GM21526 (cell line): ENCODE data around the gene WDR1.

Experiments
- ATAC-seq: cut with Tn5 transposase; IDR thresholded peaks from one replicate; pipeline ENCODE4 v1.9.1; 2021; ENCODE audit warnings: moderate library complexity; ENCODE audit not compliant: unreplicated experiment, low FRiP score

Gene WDR1

DNA sequence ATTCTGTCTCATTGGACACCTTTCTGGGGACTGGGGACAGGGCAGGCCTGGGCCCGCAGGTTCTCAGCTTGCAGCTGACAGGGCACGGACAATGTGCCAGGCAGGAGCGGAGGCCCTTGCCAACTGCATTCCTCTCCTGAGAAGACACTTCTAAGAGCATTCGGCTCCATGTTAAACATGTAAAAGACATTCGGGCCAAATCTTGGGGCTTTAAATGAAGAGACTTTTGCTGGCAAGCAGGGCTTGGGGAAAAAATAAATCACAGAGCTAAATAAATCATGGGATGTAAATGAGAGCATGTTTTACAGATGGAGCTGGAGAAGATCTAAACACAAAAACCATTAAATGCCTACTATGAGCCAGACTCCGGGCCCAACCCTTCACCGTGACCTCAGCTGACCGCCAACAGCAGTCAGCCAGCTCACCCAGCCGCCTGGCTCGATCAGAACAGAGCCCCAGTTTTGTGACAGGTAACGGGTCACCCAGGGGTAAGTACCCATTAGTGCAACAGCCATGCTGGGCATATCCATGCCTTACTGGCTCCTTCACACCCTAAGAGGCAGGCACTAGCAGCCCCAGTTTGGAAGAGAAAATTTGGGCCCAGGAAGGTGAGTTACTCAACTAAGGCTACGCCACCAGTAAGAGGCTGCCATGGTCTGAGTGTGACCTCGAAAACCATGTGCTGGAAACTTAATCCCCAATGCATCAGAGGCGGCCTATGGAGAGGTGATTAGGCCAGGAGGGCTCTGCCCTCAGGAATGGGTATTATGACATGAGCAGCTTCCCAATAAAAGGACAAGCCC, 14.7 kb downstream of the WDR1 start:
- ATAC-seq: no peak

DNA sequence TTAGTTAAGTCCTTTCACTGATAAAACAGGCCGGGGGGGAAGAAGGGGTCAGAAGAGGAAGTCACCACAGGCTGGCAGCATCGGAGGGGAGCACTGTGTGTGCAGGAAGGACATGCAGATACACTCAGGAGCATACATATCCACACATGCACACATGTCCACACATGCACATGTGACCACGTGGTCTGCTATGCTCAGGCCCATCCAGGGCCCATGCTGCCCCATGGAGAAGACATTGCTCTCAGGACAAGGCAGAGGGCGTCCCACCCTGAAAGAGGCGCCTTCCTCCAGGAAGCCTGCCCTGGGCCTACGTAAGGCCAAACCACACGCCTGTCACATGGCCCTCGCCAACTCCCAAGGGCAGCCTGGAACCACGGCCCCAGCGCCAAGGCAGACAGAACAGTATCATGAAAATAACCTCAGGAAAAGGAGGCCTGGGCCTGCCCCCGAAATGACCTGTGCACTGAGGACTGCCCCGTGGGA, 15.8 kb downstream of the WDR1 start:
- ATAC-seq: no peak

DNA sequence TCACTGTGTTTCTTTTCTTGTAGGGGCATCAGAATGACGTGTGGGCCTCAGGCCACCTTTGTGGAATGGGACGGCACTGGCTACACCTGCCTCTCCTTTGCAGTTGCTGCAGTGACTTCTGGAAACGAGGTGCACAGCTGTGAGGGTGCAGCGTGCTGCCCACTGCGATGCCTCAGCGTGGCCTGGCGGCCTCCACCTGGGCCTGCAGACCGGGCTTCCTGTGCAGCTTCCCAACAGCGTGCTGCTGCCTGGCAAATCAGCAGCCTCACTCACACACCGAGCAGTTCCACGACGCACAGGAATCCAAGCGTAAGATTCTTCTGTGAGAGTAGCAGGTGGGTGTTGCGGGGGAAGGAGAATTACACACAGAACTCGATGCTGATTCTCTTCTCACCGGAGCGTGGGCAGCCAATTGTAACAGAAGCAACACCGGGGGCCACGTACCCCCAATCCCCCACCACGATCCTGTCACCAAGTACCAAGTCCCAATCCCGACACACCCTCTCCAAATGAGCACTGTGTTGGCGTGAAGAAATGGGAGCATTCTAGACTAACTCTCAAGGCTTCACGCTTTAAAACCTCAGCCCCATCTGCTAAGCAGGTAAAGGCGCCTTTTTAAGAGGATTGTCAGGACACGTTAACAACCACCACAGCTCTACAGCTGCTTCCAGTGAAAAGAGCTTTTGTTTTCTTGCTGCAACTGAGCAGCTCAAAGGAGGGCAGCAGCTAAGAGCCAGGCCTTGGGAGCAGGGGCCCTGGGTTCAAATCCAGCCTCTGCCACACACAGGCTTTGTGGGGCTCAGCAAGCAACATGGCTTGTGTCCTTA, 16.9 kb downstream of the WDR1 start:
- no peak for ATAC-seq

DNA sequence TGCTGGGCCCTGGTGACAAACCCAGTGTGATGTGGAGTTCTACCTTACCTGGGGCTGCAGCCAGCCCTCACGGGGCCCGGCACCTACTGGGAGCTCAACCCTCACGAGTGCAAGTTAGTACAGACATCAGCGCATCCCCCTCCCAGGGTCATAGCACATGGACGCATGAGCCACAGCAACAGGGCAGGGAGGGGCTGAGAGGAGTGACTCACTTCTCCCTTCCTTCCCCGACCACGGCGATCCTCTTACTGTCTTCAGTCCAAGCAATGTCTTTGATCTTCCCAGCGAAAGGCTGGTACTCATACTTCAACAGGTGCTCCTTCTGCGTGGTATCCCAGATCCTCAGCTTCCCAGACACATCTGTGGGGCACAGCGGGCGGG, 17.8 kb downstream of the WDR1 start:
- ATAC-seq: no peak

DNA sequence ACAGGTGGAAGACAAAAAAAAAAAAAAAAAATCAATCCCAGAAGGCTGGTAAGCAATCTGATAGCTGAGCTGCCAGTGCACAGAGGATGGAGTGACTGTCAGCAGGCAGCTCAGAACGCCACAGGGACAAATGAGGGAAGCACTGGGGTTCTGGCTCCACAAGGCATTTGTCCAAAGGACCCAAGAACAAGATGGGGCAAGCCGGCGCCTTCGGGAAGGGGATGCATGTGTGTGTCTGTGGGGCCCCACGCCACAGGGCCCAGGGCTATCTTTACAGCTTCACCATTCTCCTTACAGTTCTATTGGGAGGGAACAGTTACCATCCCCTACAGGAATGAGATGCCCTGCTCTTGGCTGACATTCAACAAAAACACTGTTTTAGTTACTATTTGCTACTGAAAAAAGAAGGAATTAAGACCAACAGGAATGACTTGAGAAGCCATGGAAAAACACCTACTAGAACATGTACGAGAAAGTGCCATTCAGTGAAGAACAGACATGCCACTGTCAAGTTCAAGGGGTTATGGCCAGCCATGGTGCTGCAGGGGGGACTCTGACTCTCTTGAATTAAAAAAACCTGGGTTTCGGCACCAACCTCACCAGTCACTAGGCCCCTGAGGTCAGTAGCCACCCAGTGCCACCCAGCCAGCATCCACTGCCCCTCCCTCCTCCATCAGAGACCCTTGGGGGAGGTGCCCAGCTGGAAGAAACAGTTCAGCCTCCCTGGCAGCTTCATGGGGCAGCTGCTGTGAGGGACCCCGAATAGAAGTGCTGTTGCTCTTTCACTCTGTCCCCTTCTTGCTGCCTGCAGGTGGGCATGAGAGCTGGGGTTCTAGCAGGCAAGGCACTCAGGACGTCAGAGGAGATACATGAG, 18.5 kb downstream of the WDR1 start:
- ATAC-seq: no peak

DNA sequence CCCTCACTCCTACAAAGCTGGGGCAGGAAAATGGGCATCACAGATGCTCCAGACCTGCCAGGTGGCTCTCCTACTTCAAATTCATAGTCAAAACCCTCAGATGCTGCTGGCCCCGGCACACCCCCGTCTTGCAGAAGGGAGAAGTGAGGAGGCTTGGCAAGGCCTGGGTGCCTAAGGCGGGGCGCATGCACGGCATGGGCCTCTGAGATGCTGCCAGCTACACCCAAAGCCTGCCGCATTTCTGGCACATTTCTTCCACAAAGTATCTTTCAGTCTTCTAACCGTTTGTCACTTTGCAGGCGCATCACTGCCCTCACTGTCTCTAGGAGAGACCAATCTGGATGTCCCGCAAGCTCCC, 19.6 kb downstream of the WDR1 start:
- ATAC-seq: no peak

DNA sequence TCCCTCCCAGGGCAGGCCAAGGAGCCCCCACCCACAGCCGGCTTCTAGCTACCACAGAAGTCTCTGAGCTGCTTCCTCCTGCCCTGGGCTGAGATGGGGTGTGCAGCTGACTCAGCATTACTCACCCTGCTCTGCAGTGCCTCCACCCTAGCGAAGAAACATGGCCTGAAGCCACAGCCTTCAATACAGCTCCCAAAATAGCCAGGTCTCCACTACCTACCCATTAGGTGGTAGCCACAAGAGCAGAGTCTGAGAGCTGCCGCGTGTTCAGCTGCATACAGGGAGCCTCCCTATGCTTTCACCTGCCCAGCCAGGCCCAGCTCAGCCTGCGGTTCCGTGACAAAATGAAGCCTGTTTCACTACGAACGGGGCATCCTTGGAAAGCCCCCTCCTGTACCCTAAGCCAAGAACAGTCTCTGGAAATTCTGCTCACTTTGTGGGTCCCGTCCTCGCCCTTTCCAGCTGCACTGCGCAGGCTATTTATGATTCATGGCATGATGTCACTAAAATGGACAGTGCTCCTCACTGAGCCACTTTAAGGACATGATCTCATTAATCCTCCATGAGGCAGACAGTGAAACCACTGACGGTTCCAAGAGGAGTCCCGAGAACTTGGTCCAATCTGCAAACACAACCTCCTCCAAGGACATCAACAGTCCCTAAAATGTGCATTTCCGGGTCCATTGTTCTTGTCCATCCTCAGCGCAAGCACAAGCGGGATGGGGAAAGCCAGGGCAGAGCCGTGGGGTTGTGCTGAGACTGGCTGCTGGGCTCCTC, 20.2 kb downstream of the WDR1 start:
- ATAC-seq: peak; percentile 75

DNA sequence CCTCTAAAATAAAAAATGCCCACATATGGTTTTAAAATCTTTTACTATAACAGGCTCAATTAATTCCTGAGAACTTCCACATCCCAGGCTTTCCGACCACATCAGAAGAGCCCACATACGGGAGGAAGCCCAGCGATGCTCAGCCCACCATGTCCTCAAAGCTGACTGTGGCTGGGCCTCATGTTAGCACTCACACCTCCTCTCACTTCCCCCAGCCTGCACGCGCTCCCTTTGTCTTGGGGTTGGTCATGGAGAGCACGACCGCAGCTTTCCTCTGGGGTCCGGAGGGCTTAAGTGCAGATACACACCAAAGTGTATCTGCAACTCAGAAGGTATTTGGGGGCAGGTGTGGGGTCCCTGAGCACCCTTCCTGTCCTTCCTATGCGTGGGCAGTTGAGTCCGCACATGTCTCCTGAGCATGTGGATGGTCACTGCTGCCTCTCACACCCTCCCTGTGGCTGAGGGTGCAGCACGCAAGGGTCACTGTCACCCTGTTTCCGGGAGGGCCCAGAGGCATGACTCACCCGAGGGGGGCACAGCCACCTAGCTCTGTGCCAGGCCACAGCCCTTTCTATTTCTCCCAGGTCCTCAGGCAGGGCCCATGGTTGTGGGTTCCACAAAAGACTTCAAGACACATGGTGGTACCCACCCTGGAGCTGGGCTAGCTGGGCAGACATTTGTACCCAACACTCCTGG, 21.2 kb downstream of the WDR1 start:
- no peak for ATAC-seq

DNA sequence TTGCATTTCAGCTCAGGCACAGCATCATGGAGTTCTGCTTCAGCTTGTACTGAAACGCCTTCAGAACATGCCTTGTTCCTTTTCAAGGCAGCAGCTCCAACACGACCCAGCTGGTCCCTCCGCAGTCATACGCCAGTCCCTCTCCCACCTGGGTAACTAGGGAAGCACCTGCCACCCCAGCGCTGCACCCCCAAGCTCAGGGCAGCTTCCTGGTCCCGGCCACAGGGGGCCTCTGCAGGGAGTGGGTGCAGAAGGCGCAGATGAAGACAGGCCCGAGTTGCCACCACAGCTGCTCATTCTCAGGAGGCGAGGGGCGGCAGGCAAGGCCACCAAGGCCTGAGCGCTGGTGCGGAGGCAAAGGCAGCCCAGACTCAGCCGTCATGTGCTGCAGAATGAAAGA, 21.8 kb downstream of the WDR1 start:
- no peak for ATAC-seq

DNA sequence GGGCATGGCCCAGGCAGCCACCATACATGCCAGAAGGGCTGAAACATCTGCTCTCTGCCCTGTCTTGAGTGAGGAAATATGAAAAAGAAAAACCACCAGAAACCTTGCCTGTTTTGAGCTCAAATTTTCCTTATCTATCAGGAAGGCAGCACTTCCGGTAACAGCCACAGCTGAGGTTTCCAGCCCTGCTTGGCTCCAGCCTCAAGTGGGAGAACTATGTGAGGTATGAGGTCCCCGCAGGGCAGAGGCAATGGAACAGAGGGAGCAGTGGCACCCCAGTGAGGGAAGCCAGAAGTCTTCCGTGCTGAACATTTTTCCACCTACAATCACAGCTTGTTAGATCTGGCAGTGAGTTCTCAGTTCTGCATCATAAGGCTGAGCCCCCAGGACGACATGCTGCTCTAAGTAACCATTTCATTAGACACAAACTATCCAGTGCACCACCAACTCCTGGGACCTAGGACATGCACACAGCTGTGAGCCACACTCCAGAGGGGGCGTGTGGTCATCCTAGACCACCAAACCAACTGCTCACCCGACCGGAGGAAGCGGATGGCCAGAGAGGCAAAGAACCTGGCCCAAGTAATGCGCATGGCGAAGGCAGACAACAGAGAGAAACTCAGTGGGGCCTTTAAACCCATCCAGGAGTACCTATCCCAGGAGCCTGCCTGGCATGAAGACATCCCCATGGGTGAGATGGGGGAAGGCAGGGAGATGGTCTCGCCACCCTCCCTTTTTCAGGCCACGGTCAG, 22.6 kb downstream of the WDR1 start:
- no peak for ATAC-seq

DNA sequence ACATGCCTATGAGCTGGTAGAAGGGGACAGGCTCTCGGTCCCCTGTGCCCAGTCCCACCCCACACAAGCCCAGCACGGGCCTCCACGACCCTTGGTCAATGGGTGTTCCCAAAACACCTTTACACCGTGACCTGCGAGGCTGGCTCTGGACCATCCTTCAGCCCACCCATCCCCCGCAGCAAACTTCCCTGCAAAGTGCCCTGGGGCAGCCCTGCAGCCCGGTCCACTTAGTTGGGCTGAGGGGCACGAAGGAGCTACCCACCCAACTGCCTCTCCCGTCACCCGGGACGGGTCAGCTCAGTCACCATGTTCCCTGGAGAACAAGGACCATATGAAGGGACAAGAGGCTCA, 23.4 kb downstream of the WDR1 start:
- ATAC-seq: no peak

DNA sequence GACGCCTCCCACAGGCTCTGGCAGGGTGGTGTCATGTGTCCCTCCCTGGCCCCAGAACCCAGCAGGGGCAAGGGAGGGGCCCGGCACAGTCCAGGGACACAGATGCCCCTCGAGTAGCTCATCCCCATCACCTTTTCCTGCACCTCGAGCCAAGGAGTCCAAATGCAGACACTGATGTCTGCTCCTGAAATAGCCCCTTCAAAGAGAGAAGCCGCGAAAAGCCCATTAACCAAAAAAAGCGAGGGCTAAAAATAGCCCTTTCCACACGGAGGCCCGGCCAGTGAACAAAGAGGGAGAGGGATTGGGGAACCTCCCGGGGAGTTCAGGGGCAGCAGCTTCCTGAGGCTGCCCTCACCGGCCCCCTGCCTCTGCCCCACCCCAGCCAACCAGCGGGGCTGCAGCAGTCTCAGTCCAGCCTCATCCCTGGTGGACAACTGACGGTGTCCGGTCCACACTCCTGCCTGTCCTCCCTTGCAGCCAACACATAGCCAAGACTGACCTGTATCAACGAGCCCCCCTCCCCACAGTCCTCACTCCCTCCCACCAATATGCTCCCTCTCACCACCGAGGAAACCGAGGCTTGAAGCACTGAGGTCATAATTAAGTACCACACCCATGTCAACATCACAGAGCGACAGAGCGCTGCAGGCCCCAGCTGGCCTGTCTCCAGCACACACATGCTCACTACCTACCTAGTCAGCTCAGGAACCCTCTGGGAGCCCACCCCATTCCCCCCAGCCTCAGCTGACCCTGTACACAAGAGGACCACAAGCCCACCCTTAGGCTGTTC, 23.9 kb downstream of the WDR1 start:
- no peak for ATAC-seq

DNA sequence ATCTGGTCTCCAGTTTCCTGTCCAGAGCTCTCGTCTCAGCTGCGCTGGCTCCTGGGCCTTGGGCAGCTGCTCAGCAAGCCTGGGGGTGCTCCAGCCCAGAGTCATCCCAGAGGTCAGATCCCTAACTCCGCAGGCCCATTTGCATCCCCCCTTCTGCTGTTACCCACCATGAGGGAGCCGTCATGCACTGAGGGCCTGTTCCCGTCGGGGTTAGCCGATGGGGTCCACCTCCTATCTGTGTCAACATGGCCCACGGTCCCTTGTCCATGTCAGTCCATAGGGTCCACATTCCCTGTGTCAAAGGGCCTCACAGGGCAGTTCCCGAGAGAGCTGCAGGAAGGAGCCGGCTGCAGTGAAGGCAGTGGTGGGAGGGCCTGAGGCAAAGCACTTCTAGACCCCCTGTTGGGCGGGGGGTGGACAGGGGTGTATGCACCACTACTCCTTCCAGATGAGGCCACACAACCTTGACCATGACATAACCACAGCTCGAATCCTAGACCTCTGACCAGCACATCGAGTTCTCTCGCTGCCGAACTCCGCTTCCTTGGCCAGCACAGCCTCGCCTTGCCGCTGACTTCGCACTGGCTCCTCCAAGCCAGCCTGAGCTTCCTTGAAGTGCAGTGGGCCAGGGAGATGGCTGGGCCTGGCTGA, 24.9 kb downstream of the WDR1 start:
- ATAC-seq: no peak

DNA sequence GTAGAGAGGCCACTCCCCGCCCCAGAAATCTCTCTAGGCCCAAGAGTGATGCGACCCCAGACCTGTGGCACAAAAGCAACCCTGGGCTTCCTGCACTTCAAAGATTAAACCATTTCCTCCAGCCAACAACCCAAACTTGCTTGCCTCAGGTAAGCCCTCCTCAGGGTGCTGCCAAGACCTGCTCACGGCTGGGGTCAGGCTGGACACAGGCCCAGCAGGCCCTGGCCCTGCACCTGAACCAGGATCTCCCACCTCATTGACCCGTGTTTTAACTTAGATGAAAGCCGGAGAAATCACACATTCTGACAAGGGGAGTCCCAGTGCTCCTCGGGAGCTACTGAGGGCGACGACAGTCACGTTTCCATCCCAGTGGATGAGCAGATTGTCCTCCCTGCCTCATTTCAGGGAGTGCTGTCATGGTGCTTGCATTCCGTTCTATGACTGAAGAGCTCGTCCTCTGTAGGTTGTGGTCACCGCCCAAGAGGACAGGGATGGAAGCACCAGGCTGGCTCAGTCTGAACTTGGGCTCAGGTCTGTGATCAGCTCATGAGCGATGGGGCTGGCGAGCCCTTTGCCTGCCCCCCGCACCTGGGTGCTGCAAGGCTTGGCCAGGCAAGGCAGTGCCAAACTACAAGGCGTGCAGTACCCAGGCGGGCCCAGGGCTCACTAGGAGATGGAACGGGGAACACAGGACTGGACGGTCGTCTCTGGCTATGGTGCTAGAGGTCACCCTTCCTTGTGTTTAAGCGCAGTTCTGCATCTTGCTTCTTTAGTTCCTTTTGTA, 25.9 kb downstream of the WDR1 start:
- ATAC-seq: no peak

DNA sequence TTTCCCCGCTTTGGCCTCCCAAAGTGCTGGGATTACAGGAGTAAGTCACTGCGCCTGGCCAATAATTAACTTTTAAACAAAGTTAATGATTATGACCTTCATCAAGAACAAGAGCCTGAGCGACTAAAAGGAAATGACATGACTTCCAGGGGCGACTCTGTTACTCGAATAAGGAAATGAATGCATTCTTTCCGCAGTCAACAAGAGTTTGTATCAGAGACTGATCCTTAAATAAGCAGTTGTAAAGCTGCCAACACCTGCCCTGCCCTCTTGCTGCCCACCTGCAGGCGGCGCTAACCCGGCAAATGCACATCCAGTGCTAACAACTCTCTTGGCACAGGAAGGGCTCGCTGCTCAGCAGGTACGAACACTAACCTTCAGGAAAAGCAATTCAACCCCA, 27.3 kb downstream of the WDR1 start:
- ATAC-seq: no peak

DNA sequence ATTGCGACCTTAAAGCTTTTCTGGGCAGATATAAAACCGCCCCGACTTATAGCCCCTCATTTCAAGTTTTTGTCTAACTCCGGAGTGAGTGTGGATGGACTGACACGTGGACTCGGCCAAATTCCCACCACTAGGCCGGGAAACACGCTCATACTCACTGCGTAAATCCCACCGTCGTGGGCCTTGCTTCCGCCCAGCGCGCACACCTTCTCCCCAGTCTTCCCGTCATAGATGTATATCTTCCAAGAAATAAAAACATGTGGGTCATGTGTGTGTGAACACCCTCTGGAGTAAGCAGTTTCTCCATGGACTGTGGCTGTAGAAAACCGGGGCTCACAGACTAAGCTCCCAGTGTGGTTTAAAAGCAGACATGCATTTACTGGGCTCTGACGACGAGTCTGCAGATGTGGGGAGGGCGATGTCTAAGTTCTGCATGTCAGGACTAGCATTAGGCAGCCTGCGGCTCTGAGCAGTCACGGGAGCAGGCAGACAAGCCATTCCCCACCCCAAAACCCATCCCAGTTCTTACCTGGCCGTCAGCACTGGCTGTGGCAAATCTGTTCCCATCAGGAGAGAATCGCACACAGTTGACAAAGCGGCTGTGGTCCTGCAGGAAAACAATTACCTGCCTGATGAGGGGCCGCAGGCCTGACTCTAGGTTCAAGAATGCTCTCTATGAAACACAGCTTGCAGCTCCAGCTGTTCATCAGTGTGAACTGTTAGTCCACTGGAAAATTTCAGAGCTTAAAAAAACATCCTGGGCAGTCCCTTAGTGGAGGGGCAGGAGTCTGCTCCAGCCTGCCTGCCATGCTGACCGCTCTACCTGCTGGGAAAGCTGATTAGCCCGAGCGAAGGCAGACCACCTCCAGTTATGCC, 28.2 kb downstream of the WDR1 start:
- no peak for ATAC-seq
